Astrocyte (in vitro differentiated cells and primary cell): ENCODE measurements around the gene SELENOS. TPM values are rescaled to one million over a fixed set of nuclear protein-coding genes. Genes with fewer than 3 reads are reported as not detected.

Experiments used
- DNase-seq: peaks from one replicate; pipeline ENCODE4 v3.0.0-alpha.2; 2010; ENCODE audit warnings: low read depth
- FAIRE-seq: peaks from 2 replicates; lab custom pipeline; 2011; peaks lifted over from hg19 to GRCh38; lab: Jason Lieb, UNC
- H2AFZ ChIP-seq: 2 replicates; pipeline ENCODE4 v1.6.0; 2012; ENCODE audit warnings: low read depth, low read length, inconsistent platforms
- H3K27ac ChIP-seq: 2 replicates; pipeline ENCODE4 v1.5.1; 2011; ENCODE audit warnings: low read depth, low read length, inconsistent platforms
- H3K27me3 ChIP-seq: 2 replicates; pipeline ENCODE4 v1.6.0; 2011; ENCODE audit warnings: low read length, inconsistent platforms; ENCODE audit not compliant: insufficient read depth
- H3K36me3 ChIP-seq: 2 replicates; pipeline ENCODE4 v1.5.1; 2011; ENCODE audit warnings: low read length, inconsistent platforms; ENCODE audit not compliant: insufficient read depth
- H3K4me1 ChIP-seq: 2 replicates; pipeline ENCODE4 v1.5.1; 2011; ENCODE audit warnings: low read length, inconsistent platforms; ENCODE audit not compliant: insufficient read depth
- H3K4me2 ChIP-seq: 2 replicates; pipeline ENCODE4 v1.6.0; 2012; ENCODE audit warnings: low read length, inconsistent platforms
- H3K4me3 ChIP-seq: 2 replicates; pipeline ENCODE4 v1.5.1; 2011; ENCODE audit warnings: low read depth, mild to moderate bottlenecking, low read length, inconsistent platforms; ENCODE audit not compliant: insufficient read depth
- H3K79me2 ChIP-seq: 2 replicates; pipeline ENCODE4 v1.6.0; 2012; ENCODE audit warnings: mild to moderate bottlenecking, low read length, inconsistent platforms; ENCODE audit not compliant: insufficient read depth
- H3K9ac ChIP-seq: 2 replicates; pipeline ENCODE4 v1.6.0; 2012; ENCODE audit warnings: mild to moderate bottlenecking, low read length, inconsistent platforms
- H3K9me3 ChIP-seq: 2 replicates; pipeline ENCODE4 v1.5.1; 2012; ENCODE audit warnings: low read depth, mild to moderate bottlenecking, low read length, inconsistent platforms; ENCODE audit not compliant: insufficient read depth
- H4K20me1 ChIP-seq: 2 replicates; pipeline ENCODE4 v1.6.0; 2012; ENCODE audit warnings: low read length, inconsistent platforms; ENCODE audit not compliant: insufficient read depth
- H3K27ac Mint-ChIP-seq: one replicate; pipeline ENCODE4 v1.8.0; 2021; ENCODE audit warnings: mild to moderate bottlenecking, mixed read lengths; ENCODE audit not compliant: unreplicated experiment
- H3K27me3 Mint-ChIP-seq: one replicate; pipeline ENCODE4 v1.8.0; 2021; ENCODE audit warnings: low read depth, mixed read lengths; ENCODE audit not compliant: unreplicated experiment
- H3K36me3 Mint-ChIP-seq: one replicate; pipeline ENCODE4 v1.8.0; 2021; ENCODE audit warnings: low read depth, mixed read lengths; ENCODE audit not compliant: unreplicated experiment
- H3K4me1 Mint-ChIP-seq: one replicate; pipeline ENCODE4 v1.8.0; 2021; ENCODE audit warnings: low read depth, mixed read lengths; ENCODE audit not compliant: unreplicated experiment
- H3K4me3 Mint-ChIP-seq: one replicate; pipeline ENCODE4 v1.8.0; 2021; ENCODE audit warnings: mild to moderate bottlenecking, moderate library complexity, mixed read lengths; ENCODE audit not compliant: unreplicated experiment
- H3K9me3 Mint-ChIP-seq: one replicate; pipeline ENCODE4 v1.8.0; 2021; ENCODE audit warnings: mild to moderate bottlenecking, mixed read lengths; ENCODE audit not compliant: unreplicated experiment
- EZH2 ChIP-seq: IDR thresholded peaks from 2 replicates; pipeline ENCODE4 v1.6.1; 2012; ENCODE audit warnings: mild to moderate bottlenecking, low read length, inconsistent platforms; ENCODE audit not compliant: insufficient read depth
- total RNA-seq: library from RNA; stranded (reverse); gene quantifications from 2 replicates; pipeline ENCODE4 v1.2.1, GENCODE V29; 2021
- TF ChIP-seq, protein P1 (sequence below): IDR thresholded peaks from 2 replicates; pipeline ENCODE4 v1.5.1; 2011; ENCODE audit warnings: low read depth, mild to moderate bottlenecking, inconsistent platforms, low read length, moderate library complexity; ENCODE audit not compliant: insufficient read depth

SELENOS gene
- total RNA-seq, 1 donor from 2014 or later: 71.2 TPM

DNA sequence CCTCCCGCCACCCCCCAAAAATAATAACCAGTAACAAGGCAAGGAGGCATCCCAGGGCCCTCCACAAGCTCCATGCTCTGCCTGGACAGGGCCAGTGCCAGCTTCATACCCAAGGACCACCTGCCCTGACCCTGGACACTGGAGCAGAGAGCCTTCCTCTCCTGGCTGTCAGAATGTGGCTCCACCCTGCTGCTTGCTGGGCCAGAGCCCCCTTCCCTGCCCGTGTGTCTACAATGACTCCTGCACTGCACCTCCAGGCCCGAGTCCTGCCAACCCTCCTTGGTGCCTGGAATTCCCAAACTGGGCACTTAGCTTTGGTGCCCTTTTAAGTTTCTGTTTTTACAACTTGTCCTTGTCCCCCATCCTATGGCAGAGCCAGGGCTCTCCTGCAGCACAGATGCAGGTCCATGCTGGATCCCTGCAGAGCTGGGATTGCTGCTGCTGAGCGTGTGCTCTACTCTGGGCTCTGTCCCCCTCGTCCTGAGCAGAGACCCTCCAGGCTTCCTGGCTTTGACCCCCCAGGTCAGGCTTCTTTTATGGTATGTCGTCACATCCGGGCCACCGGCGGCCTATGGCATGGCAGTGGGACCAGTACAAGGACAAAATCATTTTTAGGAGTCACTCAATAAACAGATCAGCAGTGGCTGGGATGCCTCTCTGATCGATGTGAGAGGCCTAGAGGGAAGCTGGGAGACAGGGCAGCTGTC is 29.2 kb upstream of the SELENOS start:
- H3K4me1 Mint-ChIP-seq: no peaks in the 10 kb centered on the region
- H3K36me3 Mint-ChIP-seq: no peaks in the 10 kb centered on the region
- Histone ChIP-seq H3K27ac (no peak overlapping the region), H3K36me3 (no peaks in the 10 kb centered on the region), H3K9ac (no peak overlapping the region), H3K4me1 (no peaks in the 10 kb centered on the region), H3K4me2 (no peak overlapping the region), H3K27me3 (no peaks in the 10 kb centered on the region), H3K4me3 (no peak overlapping the region), H2AFZ (no peak overlapping the region), H3K9me3 (no peaks in the 10 kb centered on the region), H4K20me1 (no peaks in the 10 kb centered on the region), H3K79me2 (no peaks in the 10 kb centered on the region)
- H3K9me3 Mint-ChIP-seq: no peaks in the 10 kb centered on the region
- H3K27ac Mint-ChIP-seq: no peak overlapping the region
- no peak for TF ChIP-seq EZH2
- TF ChIP-seq, protein P1, sequence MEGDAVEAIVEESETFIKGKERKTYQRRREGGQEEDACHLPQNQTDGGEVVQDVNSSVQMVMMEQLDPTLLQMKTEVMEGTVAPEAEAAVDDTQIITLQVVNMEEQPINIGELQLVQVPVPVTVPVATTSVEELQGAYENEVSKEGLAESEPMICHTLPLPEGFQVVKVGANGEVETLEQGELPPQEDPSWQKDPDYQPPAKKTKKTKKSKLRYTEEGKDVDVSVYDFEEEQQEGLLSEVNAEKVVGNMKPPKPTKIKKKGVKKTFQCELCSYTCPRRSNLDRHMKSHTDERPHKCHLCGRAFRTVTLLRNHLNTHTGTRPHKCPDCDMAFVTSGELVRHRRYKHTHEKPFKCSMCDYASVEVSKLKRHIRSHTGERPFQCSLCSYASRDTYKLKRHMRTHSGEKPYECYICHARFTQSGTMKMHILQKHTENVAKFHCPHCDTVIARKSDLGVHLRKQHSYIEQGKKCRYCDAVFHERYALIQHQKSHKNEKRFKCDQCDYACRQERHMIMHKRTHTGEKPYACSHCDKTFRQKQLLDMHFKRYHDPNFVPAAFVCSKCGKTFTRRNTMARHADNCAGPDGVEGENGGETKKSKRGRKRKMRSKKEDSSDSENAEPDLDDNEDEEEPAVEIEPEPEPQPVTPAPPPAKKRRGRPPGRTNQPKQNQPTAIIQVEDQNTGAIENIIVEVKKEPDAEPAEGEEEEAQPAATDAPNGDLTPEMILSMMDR: no peak
- peaks cover 18% of the 10 kb centered on the region for H3K27me3 Mint-ChIP-seq
- no peak for DNase-seq
- FAIRE-seq: no peak
- H3K4me3 Mint-ChIP-seq: no peak overlapping the region

DNA sequence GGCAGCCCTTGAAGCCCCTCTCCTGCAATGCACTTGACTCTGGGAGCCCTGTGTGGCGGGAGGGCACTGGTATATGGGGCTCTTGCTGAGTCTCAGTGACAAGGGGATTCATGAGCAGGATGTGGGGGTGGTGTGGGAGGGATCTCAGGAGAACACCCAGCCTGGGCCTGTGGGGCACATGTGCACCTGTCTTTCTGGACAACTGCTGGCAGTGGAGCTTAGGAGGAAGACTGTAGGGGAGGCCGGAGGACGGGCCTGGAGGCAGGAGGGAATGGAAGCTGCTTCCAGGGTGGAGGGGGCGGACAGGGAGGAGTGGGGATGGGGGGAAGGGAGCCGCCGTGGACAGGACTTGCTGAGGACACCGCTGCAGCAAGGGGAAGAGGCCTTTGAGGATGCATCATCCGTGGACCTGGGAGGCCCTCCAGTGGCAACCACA is 28.6 kb upstream of the SELENOS start:
- DNase-seq (no peak), FAIRE-seq (no peak)
- Mint-ChIP-seq H3K27me3 (peaks cover 18% of the 10 kb centered on the region), H3K27ac (no peak overlapping the region), H3K9me3 (no peaks in the 10 kb centered on the region), H3K4me3 (no peak overlapping the region), H3K4me1 (no peaks in the 10 kb centered on the region), H3K36me3 (no peaks in the 10 kb centered on the region)
- no peak overlapping the region for H3K27ac ChIP-seq
- H2AFZ ChIP-seq: no peak overlapping the region
- H3K4me3 ChIP-seq: no peak overlapping the region
- no peaks in the 10 kb centered on the region for H4K20me1 ChIP-seq
- H3K9ac ChIP-seq: no peak overlapping the region
- no peak overlapping the region for H3K4me2 ChIP-seq
- no peaks in the 10 kb centered on the region for H3K4me1 ChIP-seq
- H3K79me2 ChIP-seq: no peaks in the 10 kb centered on the region
- no peaks in the 10 kb centered on the region for H3K36me3 ChIP-seq
- TF ChIP-seq EZH2: no peak
- TF ChIP-seq, protein P1: no peak
- H3K27me3 ChIP-seq: no peaks in the 10 kb centered on the region
- no peaks in the 10 kb centered on the region for H3K9me3 ChIP-seq

DNA sequence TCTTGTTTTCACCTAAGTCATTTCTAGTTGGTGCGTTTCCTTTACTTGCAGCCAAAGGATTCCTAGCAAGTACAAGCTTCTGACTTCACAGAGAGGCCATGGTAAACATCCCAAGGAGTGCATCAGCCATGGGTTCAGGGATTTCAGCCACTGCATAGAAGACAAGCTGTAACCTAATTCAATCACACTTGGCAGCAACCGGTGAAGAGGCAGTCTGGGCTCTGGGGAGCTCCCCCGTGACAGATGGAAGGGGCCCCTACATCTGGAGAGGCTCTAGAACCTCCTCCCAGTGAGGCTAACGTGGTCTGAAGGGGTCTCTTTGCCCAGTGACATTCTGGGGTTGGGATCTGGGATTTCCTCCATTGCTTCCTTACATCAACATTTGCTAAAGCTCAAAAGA is 26.1 kb upstream of the SELENOS start:
- Histone ChIP-seq H3K4me1 (no peaks in the 10 kb centered on the region), H3K79me2 (no peaks in the 10 kb centered on the region), H3K27ac (no peak overlapping the region), H4K20me1 (no peaks in the 10 kb centered on the region), H3K27me3 (no peaks in the 10 kb centered on the region), H2AFZ (no peak overlapping the region), H3K36me3 (no peaks in the 10 kb centered on the region), H3K4me2 (no peak overlapping the region), H3K9me3 (no peaks in the 10 kb centered on the region), H3K4me3 (no peak overlapping the region), H3K9ac (no peak overlapping the region)
- H3K27me3 Mint-ChIP-seq: peaks cover 18% of the 10 kb centered on the region
- no peak for FAIRE-seq
- H3K27ac Mint-ChIP-seq: no peak overlapping the region
- no peak overlapping the region for H3K4me3 Mint-ChIP-seq
- H3K4me1 Mint-ChIP-seq: no peaks in the 10 kb centered on the region
- no peaks in the 10 kb centered on the region for H3K9me3 Mint-ChIP-seq
- no peak for TF ChIP-seq EZH2
- TF ChIP-seq, protein P1: no peak
- DNase-seq: no peak
- no peaks in the 10 kb centered on the region for H3K36me3 Mint-ChIP-seq
